Hematopoietic multipotent progenitor cell treated with erythropoietin and hydrocortisone succinate and interleukin-3 and kit ligand, for 6 days (in vitro differentiated cells): ENCODE measurements around the gene XIAP.
"Not testable (repeated sequence)": the region's sequence is repeated elsewhere in the genome, so short reads cannot be mapped to it uniquely, and the experiment has no call there.

Source experiments
- DNase-seq: peaks from one replicate; pipeline ENCODE4 v3.0.0-alpha.2; 2015

Gene XIAP

DNA sequence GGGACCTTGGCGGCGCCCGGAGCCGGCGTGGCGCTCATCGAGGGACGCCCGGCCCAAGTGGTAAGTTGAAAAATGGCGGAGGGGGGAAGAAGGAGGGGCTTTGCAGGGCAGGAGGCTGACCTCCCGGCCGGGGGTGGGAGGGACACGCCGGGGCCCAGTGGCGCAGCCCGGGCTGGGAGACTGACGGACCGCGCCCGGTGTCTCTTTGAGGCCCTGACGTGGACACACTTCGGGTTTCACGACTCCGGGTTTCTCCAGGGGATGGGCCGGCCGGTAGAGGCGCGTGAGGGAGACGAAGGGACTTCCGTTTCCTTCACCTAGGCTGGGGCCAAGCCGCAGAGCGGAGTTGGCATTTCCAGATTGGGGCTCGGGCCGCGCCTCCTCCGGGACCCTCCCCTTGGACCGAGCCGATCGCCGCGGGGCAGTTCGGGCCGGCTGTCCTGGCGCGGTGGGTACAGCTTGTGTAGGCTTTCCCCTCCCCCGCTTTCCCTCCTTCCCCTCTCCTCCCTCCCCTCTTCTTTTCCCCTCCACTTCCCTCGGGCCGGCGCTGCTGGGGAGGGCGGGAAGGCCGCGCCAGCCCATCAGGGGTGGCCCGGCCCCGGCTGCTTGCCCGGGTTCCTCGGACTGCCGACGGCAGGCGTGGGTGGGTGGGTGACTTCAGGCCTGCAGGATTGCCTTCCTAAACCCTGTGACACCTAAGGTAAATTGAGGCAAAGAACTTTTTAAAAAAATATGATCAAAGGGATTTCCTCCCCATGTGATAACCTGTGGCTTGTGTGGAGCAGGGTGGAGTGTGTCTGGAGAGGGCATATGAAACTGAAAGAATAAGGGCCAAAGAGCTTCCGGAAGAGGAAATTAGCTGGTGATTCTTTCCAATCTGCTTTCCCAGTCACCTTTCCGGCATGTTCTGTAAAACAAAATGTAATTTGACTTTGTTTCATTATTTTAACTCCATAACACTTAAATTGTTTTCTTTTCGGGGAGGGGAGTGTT is at the start of gene XIAP:
Gene XIAP, plus strand, starts transcription at position 208 of the 993 bp plus-strand sequence. CDS start 25,610 bp downstream, outside the sequence.
- peak; percentile 85 for DNase-seq

DNA sequence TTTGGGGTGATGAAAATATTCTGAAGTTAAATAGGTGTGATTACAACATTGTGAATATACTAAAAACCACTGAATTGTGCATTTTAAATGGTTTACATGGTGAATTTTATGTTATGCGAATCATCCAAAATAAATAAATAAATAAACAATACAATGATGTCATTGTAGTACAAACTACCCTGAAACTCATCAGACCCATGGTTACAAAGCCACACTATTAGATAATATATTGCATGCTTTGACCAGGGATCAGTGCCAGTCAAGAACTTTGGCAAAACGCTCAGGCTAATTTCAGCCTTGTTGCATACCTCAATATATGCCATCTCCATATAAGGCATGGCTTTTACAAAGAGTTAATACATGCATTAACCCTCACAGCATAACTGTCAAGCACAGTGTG is 45.5 kb upstream of the XIAP start:
- no peak for DNase-seq

DNA sequence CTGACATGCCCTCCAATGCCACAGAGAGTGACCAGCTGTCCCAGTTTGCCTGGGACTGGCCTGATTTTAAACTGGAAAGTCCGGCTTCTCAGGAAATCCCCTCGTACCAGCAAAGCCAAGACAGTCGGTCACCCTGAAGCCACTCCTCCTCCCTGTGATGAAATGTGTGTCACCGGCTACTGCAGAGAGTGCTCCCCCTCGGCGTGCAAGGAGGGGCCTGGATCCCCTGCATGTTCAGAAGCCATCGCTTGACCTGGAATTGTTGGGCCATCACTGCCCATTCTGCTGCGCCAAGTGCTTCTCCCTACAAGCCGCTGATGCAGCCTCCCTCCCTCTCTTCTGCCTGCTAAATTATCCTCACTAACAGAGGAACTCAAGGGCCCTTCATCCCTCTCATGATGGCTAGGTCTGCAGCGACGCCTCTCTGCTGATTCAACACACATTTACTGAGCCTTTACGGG is 44.9 kb upstream of the XIAP start:
- DNase-seq = not testable (repeated sequence)

DNA sequence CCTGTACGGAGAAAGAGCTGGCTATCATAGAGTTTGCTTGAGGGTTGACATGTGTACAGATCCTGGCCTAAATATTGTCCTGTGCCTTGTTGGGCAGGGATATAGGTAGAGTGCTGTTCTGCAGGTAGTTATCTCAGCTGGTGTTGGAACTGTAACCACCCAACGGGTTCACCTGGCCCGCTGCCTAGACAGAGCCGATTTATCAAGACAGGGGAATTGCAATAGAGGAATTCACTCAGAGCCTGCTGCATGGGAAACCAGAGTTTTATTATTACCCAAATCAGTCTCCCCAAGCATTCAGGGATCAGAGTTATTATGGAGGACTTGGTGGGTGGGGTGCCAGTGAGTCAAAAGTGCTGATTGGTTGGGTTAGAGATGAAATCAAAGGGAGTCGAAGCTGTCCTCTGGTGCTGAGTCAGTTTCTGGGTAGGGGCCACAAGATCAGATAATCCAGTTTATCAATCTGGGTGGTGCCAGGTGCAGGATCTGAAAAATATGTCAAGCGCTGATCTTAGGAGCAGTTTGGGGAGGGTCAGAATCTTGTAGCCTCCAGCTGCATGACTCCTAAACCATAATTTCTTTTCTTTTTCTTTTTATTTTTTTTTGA is 42.5 kb upstream of the XIAP start:
- peak; percentile 10 for DNase-seq

DNA sequence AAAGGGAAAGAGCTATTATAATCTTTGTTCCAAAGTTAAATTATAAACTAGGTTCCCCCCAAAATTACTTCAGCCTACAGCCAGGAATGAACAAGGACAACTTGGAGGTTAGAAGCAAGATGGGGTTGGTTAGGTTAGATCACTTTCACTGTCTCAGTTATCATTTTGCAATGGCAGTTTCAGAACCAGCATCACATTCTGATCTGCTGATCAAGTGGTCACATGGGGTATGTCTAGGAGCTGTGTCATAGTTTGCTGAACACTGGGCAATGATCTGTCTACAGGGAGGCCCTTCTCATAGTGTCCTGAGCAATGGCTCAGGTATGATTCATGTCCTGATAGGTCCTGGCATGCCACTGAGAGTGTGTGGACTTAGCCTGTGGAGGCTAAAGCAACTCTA is 41.6 kb upstream of the XIAP start:
- DNase-seq = no peak

DNA sequence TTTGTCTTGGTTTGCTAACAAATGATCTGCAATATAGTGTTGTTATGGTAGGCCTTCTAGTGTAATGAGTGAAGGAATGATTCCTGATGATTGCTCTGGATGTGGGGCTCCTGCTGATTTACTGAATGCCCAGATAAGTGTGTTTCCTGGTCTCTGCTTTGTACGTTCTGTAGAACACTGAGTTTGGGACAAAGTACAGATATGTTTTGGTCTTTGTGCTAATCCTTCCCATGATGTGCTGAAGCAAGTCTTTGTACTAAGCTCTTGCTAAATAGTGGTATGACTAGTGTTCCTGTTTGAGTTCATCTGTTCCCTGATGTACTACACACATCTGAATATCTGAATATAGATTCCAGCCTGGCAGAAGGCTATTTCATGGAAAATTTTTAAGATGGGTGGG is 36.9 kb upstream of the XIAP start:
- DNase-seq = no peak

DNA sequence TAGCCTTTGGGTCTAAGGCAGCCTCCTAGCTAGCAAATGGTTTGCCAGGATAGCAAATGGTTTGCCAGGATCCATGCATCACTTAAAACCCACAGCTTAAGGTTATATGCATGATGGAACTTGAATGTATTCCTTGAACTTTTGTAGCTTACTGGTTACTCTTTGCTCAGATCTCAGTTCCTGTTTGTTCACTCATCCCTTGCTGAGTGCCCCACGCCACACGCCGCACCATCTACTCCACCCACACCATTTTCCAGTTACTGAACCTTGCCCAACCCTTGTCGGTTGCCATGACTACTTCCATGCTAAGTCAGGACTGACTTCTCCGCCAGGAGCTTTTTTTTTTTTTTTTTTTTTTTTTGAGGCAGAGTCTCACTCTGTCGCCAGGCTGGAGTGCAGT is 29.5 kb upstream of the XIAP start:
- DNase-seq = no peak

DNA sequence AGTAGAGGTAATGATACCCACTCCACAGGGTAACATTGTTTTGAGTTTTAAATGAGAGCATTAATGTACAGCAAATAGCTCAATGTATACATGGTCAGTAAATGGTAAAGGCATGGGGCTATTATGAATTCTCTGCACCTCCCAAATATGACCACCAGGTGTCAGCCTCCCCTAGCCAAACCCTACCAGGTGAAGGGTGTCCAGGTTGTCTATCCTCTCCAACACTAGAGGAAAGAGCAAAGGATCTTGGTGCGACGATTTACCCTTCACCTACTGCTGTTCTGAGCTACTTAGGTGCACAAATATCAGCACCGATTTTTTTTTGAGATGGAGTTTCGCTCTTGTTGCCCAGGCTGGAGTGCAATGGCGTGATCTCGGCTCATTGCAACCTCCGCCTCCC is 26.5 kb upstream of the XIAP start:
- DNase-seq = peak; percentile 76

DNA sequence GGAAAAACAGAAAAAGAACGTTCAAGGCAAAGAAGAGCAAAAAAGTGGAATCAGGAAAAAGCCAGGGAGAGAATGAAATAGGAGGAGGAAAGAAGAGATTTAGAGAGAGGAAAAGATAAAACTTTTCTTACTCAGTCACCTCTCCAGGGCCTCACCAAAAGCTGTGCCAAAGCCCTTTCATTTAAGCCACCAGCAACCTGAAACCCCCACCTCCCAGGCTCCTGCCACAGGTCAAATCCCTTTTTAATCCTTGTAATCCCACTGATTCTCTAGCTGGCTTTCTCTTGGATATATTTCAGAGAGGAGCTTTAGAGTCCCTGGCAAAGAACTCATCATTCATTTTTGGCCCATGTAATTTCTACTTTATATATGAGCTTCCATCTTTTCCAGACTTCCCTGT is 25.7 kb upstream of the XIAP start:
- DNase-seq = no peak

DNA sequence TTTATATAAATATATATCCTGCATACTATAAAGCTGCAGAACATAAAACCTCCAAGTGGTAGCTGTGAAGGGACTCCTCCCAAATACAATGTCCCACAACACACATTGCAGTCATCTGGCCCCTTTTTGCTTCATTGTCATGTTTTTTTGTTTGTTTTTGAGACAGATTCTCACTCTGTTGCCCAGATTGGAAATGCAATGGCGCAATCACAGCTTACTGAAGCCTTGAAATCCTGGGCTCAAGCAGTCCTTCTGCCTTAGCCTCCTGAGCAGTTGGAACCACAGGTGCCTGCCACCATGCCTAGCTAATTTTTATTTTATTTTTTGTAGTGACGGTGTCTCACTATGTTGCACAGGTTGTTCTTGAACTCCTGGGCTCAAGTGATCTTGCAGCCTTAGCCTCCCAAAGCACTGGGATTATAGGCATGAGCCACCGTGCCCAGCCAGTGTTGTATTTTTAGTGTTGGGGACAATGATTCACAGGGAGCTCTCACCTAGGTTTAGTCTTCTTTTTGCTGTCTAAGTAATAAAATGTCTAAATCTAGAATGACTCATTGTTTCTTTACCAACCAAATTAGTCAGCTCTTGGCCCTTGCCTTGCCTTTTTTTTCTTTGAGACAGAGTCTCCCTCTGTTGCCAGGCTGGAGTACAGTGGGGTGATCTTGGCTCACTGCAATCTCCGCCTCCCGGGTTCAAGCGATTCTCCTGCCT is 24.0 kb upstream of the XIAP start:
- DNase-seq = no peak

DNA sequence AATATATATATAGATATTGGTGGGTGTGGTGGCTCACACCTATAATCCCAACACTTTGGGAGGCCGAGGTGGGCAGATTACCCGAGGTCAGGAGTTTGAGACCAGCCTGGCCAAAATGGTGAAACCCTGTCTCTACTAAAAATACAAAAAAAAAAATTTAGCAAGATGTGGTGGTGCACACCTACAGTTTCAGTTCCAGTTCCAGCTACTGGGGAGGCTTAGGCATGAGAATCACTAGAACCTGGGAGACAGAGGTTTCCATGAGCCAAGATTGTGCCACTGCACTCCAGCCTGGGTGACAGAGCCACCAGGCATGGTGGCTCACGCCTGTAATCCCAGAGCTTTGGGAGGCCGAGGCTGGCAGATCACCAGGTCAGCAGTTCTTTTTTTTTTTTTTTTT is 14.7 kb upstream of the XIAP start:
- DNase-seq = not testable (repeated sequence)

DNA sequence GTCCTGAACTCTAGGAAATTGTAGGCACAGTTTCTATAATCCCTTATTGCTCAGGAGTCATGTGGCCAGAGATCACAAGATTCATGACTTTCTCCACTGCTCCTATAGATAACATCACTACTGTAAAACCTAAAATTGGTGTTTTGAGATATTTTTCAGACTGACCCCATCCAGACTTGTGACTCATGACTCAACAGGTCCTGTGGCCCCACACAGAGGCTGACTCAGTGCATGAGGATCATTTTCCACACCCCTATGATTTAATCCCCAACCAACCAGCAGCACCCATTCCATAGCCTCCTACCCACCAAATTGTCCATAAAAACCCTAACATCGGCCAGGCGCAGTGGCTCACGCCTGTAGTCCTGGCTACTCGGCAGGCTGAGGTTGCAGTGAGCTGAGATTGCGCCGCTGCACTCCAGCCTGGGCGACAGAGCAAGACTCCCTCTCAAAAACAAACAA is 13.2 kb upstream of the XIAP start:
- peak; percentile 22 for DNase-seq

DNA sequence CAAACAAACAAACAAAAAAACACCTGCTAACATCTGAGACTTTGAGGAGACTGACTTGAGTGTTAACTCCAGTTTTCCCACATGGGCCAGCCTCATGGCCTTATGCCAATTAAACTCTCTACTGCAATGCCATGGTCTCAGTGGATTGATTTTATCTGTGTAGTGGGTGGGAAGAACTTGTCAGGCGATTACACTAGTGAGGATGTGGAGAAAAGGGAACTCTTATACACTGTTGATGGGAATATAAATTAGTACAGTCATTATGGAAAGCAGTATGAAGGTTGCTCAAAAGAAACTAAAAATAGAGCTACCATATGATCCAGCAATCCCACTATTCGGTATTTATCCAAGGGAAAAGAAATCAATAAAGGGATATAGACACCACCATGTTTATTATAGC is 12.8 kb upstream of the XIAP start:
- no peak for DNase-seq

DNA sequence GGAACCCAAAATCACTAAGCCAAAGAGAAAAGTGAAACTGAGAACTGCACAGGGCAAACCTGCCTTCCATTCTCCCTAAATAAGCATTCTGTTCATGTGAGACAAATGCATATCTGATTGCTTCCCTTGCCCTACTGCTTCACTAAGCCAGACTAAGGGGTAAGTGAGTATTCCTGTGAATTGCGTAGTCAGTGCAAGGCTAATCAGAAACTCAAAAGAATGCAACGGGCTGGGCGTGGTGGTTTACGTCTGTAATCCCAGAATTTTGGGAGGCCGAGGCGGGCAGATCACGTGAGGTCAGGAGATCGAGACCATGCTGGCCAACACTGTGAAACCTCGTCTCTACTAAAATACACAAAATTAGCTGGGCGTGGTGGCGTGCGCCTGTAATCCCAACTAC is 10.8 kb upstream of the XIAP start:
- DNase-seq = no peak

DNA sequence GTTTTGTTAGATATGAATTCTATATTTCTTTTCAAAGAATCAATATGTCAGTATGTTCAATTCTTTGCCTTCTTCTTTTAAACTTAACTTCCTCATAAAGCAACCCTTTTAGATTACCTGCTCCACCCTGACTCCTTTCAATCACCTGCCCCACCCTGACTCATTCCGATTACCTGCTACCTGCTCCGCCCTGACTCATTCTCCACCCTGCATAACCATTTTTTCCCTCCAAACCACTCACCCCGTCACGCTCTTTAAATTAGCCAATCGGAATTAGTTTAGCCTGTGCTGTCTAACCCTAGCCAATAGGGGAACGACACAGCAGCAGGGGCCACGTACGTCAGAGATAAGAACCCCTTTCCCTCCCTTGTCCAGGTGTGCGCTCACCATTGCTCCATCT is 9.9 kb upstream of the XIAP start:
- DNase-seq = not testable (repeated sequence)

DNA sequence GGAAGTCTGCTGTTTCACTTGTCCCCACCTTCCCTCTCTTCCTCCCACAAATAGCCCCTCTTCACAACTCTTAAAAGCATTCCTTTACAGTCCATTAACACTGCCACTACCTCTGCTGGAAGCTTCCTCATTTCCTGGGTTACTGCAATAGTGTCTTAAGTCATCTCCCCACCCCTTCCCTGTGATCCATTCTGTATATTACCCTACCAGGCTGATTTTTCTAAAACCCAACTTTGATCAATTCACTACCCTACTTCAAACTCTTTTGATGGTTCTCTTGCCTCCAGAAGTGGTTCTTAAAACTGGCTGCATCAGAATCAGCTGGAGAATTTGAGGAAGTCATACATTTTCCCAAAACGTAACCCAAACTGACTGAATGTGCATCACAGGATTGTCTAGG is 8.8 kb upstream of the XIAP start:
- DNase-seq = no peak

DNA sequence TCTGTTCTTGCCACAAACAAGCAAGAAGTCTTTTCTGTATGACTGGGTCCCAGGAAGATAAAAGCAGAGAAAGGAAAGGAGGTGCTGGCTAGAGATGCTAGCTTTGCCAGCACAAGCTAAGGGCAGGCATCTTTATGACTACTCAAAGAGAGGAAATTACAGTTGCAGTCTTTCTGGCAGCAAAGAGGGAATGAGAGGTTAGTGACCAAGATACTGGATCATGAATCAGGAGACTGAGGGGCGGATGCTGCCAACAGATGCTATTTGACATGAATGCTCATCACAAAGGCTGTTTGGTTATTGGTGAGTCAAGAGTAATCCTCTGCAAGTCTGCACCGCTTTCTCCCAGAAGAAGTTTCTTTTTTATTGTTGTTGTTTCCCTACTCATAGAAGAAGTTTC is 5.5 kb upstream of the XIAP start:
- no peak for DNase-seq

DNA sequence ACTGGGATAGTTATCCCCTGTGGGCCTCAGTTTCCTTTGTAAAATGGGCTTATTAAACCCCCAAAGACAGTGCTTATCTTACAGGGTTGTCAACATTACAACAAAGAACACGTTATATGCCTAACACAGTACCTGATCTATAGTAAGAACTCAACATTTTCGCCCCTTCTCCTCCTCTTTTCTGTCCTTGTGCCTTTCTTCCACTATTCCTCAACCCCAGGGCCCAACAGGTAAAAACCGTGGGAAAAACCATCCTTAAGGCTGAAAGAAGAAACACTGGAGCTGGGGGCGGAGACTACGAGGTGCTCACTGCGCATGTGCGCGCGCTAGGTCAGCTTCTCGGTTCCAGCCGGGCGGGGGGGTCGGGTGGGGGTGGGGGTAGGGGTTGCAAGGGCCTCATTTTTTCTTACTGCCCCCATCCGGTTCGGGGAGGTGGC is 426 bp upstream of the XIAP start:
- DNase-seq = no peak

DNA sequence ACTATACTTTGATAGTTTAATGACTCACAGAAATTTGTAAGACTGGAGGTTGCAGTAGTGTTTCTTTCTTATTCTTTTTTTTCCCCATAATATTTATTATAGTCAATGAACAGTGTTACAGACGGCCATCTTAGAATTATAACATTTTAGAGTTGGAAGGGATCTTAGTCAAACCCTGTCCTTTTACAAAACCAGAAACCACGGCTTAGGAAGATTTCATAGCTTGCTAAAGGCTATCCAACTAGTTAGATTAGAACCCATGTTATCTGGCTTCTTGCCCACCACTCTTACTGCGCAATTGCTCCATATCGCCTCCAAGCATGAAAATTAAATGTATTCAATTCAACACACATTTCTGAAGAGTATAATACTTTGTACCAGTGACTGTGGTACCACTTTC is 1.1 kb downstream of the XIAP start:
- peak; percentile 71 for DNase-seq

DNA sequence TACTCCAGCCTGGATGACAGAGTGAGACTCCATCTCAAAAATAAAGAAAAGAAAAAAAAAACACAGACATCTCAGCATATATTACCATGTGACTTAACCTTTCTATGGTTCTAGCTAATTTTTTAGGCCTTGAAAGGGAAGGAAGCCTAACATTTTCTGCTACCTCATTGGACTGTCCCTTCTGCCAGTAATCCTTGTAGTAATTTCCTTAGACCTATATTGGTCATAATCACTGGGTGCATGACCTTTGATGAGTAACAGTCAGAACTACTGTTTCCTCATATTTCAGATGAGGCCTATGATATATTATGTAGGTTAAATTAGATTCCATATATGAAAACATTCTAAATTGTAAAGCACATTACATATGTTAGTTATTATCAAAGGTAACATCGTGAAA is 9.6 kb downstream of the XIAP start:
- no peak for DNase-seq

DNA sequence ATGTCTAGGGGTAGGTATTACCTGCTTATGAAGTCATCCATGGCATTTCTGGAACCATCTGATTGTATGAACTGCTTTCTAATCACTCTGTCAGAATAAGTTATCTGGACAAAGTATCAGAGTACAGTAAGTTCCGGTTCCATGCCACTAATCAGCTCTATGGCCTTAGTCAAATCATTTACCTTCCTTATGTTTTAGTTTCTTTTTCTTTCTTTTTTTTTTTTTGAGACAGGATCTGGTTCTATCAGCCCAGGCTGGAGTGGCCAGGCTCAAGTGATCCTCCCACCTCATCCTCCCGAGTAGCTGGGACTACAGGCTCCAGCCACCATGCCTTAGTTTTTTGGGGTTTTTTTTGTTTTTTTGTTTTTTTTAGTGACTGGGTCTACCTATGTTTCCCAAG is 11.5 kb downstream of the XIAP start:
- no peak for DNase-seq

DNA sequence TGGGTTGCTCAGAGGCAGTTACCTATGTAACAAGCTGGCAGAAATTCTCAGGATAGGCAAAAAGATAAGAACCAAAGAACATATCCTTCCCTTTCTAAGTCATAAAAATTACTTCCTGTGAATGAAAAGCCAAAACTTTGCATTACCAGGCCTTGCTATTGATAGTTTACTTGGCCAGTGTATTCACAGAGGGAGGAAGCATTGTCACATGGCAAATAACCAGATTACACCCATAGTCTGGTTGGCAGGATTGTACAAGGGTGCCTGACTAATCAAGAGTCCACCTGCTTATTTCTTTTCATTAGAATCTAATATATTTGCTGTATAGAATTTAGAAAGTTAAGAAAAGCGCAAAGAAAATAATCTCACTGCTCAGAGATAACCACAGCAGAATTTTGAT is 14.1 kb downstream of the XIAP start:
- peak; percentile 21 for DNase-seq

DNA sequence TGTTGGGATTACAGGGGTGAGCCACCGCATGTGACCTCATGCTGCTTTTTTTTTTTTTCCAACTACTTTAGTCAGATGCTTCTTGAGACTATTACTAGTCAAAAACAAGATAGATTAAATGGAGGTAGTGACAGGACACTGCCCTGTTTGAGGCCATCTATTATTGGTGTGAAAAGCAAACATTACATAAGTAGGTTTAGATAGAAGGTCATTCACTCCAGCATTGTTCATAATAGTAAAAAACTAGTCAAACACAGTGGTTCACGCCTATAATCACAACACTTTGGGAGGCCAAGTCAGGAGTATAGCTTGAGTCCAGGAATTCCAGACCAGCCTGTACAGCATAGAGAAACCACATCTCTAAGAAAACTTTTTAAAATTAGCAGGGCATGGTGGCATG is 16.3 kb downstream of the XIAP start:
- DNase-seq = no peak
